Suppressor macrophage treated with lipopolysaccharide for 1 hour (primary cell): ENCODE measurements around the gene NUDC.
"Not testable (repeated sequence)": the region's sequence is repeated elsewhere in the genome, so short reads cannot be mapped to it uniquely, and the experiment has no call there.

Experiments
- DNase-seq, 3 donors: peaks; one replicate each; pipeline ENCODE4 v3.0.0-alpha.2; 2020 to 2022

Gene NUDC

DNA sequence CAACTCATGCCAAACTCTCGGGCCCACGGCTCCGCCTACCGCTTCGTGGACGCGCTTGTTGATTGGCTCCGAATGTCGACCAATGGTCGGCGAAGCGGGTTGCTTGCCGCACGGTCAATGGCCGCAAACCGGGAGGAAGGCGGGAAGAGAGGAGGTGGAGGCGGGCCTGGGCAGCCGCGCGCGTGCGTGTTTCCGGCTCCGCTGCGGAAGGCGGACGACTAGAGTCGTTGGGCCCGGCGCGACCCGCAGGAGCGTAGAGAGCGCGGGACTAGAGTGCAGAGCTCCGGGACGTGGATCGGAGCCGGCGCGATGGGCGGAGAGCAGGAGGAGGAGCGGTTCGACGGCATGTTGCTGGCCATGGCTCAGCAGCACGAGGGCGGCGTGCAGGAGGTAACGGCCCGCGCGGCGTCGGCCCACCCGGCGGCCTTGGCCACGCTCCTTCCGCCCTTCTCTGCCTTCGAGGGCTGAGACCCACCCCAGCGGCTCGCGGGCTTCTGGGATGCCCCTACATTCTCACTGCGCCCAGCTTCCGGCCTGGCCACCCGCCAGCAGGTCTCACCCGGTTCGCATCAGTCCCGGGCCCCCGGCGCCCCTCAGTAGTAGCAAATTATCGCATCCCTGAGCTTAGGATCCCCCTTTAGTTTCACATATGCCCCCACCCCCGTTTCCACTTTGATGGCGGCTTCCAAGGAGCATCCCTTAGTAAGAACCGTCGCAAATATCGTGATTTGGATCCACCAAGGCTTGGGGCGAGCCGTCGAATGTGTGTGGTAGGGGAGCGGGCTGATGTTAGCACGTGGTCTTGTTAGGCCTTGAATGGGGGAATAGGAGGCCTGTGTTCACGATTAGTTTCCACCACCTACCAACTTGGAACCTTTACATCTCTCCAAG, at the start of gene NUDC:
NUDC (plus strand) TSS at position 204 of the 891 bp plus-strand sequence; CDS start at position 310, 106 bp downstream.
- peak; percentile 98 to 99 (median 98) for DNase-seq

DNA sequence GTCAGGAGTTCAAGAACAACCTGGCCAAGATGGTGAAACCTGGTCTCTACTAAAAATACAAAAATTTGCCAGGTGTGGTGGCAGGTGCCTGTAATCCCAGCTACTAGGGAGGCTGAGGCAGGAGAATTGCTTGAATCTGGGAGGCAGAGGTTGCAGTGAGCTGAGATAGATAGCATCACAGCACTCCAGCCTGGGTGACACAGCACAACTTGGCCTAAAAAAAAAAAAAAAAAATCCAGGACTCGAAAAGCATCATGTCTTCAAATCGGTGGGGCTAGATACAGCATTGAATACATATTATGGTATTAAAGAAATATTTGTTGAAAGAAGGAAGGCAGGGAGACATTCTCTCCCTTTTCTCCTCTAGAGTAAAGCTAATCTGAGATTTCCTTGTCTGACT, 48.4 kb upstream of the NUDC start:
- DNase-seq: not testable (repeated sequence)

DNA sequence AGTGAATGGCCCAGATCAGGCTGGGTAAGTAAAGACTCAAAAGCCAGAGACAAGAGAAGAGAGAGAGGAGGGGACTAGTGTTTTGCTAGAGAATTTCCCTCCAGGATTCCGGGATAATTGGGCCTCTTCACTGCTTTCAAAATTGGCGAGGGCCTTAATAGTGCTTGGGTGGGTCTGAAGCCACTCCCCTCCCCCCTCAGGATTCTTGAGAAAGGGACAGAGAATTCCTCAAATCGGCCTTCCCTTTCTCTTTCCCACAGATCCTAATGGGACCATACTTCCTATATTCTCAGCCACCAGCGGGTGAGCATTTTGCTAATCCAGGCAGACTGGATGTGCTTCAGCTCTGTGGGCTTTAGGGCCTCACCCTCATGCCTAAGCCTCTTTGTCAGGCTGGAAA, 46.6 kb upstream of the NUDC start:
- DNase-seq: no peak

DNA sequence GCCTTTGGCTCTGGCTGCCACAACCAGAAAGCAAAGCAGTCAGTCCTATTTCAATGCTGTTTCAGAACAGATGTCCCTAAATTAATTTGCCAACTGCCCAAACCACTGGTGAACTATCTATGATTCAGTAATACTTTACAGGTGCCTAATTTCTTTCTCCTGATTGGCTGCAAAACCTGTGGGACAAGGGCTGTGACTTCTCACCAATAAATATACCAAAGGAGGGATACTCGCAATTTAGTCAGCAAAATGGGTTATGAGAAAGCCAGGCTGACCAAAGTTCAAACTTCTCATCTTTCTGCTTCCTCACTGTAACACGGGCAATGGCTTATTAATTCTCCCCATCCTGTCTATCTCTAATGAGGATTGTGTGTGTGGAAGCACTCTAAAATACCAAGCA, 44.2 kb upstream of the NUDC start:
- no peak for DNase-seq

DNA sequence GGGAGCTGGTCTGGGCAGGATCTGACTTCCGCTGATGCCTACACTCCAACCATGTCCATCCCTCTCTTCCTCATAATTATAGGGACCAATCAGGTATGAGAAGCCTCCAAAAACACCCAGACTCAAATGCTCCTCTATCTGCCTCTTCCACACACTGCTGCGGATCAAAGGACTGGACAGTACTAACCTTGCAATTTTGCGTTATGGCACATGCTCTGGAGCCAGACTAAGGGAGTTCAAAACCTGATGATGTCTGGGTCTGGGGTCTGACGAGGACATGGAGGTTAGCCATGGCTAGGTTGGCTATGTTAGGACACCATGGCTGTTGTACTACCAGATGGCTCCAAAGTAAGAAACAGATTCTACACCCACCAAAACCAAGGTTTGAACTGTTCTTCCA, 41.8 kb upstream of the NUDC start:
- DNase-seq: no peak

DNA sequence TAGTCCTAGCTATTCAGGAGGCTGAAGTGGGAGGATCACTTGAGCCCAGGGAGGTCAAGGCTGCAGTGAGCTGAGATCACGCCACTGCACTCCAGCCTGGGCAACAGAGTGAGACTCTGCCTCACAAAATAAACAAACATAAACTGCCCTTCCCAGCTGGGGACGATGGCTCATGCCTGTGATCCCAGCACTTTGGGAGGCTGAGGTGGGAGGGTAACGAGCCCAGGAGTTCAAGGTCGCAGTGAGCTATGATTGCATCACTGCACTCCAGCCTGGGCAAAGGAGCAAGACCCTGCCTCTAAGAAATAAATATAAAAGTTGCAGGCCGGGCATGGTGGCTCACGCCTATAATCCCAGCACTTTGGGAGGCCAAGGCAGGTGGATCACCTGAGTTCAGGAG, 39.9 kb upstream of the NUDC start:
- DNase-seq: not testable (repeated sequence)

DNA sequence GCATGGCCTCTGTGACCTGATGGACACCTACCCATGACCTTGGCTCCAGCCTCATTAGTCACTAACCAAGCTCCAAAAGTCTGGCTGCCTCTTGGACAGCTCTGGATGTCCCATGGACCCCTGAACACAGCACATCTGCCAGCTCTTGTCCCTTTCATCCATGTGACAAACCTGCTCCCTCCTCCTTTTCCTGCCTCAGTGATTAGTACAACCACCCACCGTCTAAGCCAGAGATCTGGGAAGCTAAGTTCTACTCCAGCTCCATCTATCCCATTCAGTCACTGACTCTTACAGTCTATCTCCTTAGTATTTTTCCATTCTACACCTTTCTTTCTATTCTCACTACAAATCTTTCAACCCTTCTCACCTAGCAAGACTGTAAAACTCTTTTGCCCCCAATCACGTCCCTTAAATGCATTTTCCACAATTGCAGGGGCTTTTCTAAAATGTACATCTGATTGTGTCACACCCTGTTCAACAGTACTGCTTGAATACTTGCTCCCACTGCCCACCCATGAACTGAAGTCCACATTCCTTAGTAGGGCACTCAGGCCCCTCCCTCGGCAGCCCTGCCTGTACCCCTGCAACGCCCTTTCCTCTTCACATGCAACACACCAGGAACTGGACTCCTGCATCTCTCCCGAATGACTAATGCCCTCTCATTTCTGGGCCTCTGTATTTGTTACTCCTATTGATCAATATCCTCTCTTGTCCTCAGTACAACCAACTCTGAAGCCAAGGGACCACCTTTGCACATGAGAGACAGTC, 38.7 kb upstream of the NUDC start:
- no peak for DNase-seq

DNA sequence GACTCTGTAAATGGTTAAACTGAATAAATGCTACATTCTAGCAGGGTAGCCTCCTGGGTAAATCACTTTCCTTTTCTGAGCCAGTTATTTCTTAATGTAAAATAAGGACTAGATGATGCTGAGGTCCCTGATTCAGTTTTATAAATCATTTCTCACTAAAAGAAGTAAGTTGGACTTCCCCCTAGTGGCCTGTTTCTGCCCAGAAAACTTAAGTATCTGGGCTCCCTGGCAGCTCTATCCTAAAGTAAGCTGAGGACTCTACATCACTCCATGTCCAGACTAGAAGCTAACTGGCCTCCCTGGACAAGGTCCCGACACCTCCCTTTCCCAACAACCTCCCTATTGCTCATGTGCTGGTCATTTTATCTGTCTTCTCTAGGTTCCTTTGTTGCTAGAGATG, 34.4 kb upstream of the NUDC start:
- DNase-seq: peak; percentile 48 to 53 (median 52)

DNA sequence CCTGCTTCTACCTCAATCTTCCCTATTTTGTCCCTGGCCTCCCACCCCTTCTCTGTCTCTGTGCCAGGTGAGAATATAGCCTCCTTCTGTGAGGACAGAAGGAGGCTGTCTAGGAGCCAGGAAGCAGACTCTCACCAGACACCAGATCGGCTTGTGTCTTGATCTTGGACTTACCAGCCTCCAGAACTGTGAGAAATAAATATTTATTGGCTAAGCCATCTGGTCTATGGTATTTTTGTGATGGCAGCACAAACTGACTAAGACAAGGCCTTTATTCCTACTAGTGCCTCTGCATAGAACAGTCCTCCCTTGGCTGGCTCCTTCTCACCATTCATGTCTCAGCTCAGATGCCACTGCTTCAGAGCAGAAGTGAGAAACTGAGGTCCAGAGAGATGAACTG, 33.3 kb upstream of the NUDC start:
- no peak for DNase-seq

DNA sequence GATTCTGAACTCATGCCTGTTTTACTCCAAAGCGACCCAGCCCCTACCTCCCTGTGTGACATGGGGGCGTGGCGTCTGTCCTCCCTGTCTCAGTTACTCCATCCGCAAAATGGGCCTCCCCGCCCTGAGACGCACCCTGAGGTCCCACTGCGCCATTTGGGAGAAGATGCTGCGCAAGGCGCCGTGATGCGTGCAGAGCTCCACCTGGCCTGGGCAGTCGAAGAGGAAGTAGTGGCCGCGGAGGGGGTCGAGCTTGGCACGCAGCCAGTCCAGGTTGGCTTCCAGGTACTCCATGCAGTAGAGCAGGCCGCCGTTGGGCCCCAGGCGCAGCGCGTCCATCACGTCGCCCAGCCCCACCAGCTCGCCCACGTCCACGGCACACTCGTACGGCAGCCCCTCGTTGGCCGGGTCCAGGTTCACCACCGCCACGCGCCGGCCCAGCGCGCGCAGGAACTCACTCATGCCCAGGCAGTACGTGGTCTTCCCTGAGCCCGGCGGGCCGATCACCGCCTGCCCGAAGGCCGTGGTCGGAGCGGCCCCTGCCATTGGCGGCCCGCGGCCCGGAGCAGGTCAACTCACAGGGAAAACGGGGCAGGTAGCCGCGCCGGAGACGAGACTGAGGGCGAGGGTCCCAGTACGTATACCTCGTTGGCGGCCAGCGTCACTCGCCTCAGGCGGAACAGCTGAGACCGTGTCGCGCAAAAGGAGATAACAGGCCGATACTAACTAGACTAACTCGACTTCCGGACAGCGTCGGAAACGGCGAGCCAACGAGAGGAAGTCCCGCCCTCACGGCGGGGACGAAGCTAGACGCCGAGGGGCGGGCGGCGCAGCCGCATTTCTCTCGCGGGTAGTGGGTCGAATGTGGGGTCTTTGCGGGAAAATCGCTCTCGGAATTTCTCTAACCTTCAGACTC, 31.7 kb upstream of the NUDC start, which contains the start of gene GPN2:
GPN2 (minus strand) TSS at position 733 of the 916 bp plus-strand sequence; CDS start at position 546, 187 bp downstream.
- peak; percentile 75 to 88 (median 81) for DNase-seq

DNA sequence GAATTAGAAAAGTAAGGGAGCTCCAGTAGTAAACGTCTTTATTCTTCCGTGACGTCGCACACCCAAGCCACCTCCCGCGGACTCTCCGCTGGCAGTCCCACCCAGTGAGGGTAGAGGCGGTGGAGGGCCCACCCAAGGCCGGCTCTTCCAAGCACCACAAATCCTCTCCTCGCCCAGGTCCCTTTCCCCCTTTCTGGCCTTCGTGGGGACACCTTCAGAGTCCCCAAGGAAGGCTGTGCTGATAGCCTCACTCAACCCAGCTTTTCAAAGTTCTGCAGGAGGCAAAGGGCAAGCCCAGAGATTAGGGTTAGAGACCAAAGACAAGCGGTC, 31.1 kb upstream of the NUDC start:
- DNase-seq: no peak

DNA sequence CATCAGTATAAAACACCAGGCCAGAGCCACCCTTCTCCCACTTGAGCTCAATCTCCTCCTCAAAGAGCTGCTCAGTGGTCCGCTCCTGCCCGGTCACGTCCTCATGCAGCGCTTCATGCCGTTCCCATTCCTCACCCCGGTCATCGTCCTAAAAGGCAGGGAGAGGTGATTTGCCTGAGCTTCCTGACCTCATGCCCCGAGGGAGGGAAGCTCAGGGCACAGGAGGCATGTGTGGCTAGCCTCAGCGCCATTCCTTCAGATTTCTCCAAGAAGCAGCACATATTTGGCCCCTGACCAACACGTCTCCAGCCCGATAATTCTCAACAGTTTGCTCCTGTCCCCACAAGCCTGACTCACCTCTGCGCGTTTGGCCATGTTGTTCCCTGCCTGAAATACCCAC, 27.3 kb upstream of the NUDC start:
- no peak for DNase-seq

DNA sequence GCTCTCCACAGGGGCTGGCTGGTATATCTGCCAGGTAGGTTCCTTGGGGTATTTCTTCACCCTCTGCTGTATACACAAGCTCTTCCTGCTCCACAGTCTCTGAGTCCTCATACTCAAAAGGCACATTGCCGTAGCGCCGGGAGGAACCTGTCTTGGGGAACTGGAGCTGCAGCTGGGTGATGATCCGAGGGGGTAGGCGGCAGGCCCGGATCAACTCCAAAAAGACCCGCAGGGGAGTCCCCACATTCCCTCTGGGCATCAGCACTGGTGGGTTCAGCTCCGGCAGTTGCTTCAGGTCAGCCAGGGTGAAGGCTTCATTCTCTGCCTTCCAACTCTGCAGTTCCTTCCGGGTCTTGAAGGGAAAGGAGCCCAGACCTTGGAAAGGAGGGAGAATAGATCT, 24.2 kb upstream of the NUDC start:
- no peak for DNase-seq

DNA sequence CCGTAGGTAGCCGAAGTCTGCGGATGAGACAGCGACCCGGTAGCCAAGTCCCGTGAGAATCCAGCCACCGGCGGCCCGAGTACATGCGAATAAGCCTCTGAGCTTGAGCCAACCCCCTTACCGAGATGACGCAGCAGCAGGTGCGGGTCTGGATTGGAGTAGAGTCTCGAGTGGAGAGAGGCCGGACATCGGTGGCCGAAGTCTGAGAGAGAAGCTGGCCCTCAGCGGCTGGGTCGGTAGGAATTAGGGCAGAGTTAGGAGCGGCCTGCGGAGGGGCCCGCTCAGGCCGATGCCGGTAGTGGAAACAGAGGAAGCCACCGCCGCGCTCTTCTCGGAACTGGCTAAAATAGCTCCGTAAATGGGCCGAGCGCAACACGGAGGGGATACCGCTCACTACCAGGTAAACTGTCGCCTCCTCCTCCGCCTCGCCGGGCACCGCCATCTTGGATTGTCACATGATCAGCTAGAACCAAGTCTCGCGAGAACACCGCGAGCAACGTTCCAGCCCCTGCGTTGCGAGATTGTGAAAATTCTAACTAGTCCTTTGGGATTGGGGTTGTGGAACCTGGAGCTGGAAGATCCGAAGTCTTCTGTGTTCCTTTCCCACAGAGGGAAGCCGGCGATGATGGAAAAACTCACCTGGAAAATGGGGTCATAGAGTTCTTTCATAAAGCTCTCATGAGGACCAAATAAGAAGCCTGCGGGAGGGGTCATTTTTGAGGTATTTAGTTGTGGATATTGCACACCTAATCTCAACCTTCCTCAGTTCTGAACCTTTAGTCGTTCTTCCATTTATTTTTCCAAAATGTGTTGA, 21.3 kb upstream of the NUDC start, which contains the start of gene GPATCH3:
GPATCH3 (minus strand) TSS at position 467 of the 814 bp plus-strand sequence; CDS start at position 442, 25 bp downstream.
- peak; percentile 95 to 98 (median 96) for DNase-seq

DNA sequence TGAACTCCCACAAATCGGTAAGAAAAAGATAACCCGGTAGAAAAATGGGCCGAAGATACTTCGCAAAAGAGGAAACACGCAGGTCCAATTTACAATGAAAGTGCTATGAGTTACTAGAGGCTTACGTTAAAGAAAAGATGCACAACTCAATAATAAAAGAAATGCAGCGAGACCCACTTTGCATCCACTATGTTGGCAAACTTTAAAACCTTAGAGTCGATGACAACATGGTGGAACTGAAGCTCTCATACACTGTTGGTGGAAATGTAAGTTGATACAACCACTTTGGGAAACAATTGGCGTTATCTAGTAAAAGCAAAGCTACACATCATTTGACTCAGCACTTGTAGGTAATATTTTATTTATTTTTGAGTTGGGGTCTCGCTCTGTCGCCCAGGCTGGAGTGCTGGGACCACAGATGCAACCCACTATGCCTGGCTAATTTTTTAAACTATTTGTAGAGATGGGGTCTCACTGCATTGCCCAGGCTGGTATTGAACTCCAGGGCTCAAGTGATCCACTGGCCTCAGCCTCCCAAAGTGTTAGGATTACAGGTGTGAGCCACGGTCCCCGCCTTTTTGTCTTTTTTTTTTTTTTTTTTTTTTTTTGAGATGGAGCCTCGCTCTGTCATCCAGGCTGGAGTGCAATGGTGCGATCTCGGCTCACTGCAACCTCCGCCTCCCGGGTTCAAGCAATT, 20.6 kb upstream of the NUDC start:
- DNase-seq: no peak

DNA sequence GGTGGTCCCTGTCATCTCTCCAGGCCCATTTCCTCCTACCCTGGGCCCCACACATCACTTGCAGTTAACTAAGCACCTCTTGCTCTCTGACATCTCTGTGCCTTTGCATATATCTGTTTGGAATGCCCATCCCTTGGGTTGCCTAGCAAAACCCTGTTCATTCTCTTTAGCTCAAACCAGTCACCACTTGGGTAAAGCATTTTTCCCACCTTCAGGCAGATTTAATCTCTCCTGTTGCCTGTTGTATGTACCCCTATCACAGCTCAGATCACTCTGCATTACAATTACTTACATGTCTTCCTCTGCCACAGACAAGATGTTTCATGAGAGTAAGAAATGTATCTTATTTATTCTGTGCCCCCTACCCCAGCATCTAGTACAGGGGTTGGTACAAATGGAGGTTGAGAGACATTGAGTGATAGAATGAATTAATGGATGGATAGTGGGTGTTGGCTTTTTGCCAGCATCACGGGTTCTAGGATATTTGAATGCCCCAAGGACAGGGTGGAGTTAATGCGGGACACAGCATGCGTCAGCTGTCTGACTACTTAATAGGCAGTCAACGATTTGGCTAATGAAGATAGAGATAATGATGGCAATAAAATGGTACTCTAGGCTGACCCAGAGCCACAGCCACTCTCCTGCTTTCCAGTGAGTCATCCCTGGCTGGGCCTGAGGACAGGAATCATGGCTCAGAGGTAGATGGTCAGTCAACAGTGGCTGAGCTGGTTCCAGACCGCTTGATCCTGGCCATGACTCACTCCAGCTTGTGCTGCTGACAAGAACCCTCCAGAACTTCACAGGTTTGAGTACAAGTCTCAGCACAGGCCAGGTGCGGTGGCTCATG, 14.2 kb upstream of the NUDC start:
- DNase-seq: peak in 1 of 3 donors; percentile 16

DNA sequence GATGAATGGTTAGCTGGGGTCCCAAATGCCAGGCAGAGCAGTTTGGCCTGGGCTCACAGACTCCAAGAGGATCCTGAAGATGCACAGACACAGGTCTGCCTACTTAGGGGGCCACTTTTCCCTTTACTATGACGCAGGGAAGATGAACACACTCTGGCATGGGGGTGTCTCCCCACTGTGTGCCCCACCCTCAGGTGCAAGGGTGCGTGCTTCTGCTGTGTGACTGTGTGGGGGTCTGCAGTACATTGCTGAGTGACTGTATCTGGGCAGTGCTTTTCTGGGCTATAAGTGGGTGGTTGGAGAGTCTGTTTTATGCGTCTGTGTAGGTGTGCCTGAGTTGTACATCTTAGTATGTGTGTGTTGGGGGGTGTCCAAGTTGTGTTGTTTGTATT, 11.6 kb upstream of the NUDC start:
- no peak for DNase-seq

DNA sequence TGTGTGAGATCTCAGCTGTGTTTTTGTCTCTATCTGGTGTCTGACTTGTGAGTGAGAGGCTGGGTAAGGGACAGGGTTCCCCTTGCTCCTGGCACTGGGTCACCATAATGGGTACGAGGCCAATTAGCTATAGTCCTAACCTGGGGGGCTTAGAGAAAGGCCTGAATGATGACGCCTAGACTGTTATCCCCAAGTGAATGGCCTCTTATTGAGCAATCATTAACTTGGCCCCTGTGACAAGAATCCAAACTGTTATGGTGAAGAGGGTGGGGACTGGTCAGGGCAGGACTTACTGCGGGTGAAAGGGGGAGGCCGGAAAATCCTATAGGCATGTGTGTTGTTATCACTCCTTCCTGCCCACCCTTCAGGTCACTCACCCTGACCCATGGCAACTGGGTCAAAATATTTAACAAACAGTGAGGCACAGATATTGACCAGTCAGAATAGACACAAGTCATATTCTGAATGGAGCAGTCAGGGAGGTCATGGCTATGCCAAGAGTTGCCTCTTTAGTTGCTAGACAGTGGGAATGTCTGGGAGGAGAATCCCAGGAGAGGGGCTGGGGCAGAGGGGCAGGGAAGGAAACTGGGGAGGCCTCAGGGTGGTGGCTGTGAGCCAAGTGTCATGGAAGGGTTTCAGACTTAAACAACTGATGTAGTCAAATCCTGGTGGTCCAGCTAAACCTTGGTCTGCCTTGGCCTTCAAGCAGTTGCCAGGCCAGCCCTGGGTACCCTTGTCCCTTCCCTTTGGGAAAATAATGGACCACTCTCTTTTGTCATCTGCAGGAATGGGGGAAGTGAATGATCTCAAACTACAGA, 11.0 kb upstream of the NUDC start:
- no peak for DNase-seq

DNA sequence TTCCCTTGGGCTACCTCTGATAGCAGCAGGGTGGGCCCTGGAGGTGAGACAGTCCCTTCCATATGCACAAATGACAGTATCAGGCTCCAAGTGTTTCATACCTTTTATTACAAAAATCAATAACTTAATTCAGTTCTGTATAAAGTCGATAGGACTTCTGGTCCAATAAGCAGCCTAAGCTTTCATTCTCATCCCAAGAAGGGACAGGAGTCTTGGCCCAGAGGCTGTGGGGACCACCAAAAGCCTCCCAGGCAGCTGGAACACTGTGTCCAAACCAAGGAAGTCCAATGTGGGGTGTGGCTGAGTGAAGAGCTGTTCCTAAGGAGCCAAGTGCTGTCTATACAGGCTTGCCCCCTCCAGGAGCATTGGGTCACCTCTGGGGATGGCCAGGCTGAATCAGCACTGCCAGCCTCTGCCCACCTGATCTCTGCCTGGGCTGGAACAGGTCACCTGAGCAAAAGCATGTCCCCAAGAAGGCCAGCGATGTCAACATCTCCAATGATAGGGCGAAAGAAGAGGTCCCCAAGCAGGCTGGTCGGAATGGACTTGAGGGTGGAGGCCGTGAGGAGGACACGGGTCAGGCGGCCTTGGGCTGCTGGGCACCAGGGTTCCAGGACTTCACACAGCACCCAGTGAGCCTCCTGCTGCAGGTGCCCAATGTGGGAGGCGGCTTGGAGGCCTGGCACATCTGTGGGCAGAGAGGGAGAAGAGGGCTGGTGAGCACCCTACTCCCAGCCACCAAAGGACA, 10.0 kb upstream of the NUDC start:
- no peak for DNase-seq
